Fibroblast of lung (primary cell): ENCODE data around the gene WNT7B.

Experiments
- CTCF ChIP-seq, 2 donors: IDR thresholded peaks in 1 of 2; conservative IDR thresholded peaks in 1 of 2; 1 replicate in 1 of 2; 2 replicates in 1 of 2; pipeline ENCODE4 v1.5.1; 2011 to 2012; ENCODE audit warnings: low read length in 2 of 2, control low read depth in 1 of 2, inconsistent platforms in 1 of 2, low read depth in 1 of 2, mild to moderate bottlenecking in 1 of 2
- EZH2 ChIP-seq: IDR thresholded peaks from 2 replicates; pipeline ENCODE4 v1.5.1; 2012; ENCODE audit warnings: low read length, control low read depth, mild to moderate bottlenecking; ENCODE audit errors: missing control alignments

GRCh38 chr22:45880716-45881523 lies 96.0 kb downstream of the WNT7B start:
- TF ChIP-seq CTCF (conservative IDR thresholded peaks at IDR 0.05 in 1 of 2, IDR thresholded peaks at IDR 0.05 in 1 of 2; ENCODE audit: low read depth in 1 of 2, low read length in 2 of 2) = no peak
- peak; percentile 63 for TF ChIP-seq EZH2
